Measurements from ENCODE around the gene AQP12A.

Gene AQP12A

DNA sequence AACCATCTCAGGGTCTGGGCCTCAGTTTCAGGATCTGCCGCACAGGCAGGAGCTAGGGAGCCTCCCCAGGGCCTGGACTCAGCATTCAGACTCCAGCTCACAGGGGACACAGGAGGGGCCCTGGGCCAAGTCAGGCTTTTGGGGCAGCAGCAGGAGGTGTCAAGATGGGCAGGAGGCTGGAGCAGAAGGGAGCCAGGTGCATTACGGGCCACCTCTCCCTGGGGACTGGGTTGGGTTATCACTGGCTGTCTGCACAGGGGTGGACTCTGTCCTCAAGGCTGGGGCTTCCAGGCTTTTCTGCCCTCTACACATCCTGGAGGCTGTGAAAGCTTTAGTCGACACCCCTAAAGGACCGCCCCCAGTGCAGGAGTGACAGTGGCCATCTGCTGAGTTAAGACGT, 20.0 kb downstream of the AQP12A start:
- DNase-seq: no peak

DNA sequence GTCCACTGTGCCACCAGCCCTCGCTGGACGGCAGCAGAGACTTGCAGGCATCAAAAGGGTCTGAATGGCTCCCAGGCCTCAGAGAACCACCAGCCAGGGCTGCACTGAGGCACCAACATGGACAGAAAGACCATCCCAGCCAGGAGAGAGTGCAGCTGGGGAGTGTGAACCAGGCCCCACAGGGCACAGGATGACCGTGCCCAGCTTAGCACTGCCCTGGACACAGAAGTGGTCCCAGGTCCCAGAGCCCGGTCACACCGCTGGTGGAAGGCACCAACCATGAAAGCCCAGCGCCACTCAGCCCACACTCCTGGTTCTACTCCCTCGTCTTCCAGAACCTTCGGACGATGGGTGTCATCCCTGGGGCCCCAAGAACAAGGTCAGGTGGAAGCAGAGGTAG, 20.5 kb downstream of the AQP12A start:
- no peak for DNase-seq

DNA sequence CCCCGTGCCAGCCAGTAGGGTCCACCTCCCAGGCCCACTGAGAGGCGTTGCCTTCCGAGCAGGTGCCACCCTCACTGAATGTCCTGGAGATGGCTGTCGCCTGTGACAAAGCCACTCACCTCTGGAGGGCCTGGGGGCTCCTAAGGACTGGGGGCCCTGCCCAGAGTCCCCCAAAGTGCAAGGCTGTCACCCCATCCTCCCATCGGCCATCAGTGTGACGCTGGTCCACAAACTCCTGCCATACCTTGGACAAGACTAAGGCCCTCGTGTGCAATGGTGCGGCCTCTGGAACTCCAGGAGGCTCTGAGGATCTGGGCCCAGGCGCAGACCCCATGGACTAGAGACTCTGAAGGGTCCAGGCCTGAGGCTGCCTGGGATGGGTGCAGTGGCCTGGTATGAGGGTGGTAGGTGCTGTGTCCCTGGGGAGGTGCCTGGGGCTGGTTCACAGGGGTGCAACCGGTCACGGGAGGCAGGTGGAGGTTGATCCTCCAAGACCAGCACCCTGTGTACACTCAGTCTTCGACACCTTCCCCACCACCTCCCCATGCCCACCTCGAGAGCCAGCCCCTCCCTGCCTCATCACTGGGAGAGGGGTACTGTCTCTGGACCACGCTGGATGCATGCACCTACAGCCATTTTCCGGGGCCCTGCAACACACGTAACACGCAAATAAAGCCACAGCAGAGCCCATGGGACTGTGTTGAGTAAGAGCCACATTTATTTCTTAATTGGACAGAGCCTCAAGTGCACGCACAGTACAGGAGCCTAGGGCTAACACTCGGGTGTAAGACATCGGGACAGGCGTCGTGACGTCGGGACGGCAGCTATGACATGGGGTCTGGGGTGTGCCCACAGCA, 21.6 kb downstream of the AQP12A start:
- peak; percentile 28 for DNase-seq

DNA sequence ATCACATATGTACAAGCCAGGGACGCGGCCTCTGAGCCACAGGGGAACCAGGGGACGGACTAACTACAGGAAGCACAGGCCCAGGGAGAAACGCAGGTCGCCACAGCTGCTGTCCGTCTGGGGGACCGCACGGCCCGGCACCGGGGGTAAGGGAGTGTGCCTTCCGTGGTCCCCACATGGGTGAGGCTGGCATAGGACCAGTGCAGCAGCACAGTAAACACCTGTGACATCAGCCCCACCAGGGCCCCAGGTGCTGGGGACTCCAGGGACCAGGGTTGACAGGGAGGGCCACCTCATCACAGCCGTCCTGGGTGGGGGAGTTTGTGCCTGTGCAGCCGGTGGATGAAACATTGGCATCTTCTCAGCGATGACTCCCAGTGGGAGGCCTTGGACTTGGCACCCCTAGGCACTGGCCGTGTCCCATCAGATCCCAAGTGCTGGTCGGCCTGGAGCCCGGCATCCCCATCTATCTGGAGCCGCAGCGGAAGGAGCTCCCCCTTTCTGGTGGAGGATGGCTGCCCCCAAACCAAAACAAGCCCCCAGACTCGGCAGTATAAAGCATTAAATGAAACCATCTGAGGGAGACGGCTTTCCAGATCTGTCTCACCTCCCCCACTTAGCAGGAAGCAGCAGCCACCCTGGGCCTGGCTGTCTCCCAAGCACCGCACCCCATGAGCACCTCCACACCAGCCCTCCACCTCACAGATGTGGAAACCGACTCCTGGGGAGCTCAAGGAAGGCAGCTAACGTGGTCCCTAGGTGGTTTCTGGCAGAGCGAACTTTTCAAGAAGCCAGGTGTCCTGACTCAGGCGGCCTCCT, 22.5 kb downstream of the AQP12A start:
- DNase-seq: peak; percentile 52

DNA sequence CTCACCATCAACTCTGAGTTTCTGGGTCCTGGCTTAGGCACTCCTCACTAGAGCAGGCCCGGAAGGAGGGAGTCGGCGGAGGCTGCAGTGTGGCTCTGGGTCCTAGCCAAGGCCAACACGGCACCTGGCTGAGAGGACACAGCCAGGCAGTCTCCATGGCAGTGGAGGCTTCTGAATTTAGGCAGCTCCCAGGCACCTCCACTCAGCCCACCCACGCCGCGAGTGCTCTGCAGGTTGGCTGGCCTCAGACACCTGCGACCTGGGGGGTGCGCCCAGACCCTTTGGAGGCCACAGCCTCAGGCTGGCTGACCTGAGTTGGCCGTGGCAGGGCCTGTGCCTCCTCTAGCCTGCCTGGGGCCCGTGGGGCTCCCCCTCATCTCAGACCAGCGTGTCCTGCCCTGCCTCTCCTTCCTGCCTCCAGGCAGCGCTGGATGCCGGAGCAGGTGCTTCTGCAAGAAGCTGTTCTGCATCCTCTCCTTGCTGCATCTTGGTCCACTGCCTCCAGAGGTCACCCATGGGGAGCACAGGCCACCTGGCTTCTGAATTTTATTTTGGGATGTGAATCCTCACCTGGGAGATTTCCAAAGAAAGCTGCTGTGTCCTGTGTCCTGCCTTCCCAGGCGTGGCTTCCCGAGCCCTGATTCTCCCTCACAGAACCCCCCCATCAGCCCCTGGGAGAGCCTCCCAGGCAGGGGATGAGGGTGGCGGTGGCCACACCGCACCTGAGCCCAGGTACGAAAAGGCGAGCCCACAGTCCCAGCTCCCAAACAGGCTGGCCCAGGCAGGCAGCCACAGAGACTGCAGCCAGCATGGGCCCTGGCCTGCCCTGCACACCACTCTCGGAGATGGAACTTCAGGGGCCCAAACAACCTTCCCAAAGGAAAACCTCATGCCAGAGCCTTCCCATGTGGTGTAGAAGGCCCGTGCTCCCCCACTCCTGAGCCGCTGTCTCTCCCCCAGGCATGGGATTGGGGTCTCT, 23.4 kb downstream of the AQP12A start:
- DNase-seq: peak; percentile 52

DNA sequence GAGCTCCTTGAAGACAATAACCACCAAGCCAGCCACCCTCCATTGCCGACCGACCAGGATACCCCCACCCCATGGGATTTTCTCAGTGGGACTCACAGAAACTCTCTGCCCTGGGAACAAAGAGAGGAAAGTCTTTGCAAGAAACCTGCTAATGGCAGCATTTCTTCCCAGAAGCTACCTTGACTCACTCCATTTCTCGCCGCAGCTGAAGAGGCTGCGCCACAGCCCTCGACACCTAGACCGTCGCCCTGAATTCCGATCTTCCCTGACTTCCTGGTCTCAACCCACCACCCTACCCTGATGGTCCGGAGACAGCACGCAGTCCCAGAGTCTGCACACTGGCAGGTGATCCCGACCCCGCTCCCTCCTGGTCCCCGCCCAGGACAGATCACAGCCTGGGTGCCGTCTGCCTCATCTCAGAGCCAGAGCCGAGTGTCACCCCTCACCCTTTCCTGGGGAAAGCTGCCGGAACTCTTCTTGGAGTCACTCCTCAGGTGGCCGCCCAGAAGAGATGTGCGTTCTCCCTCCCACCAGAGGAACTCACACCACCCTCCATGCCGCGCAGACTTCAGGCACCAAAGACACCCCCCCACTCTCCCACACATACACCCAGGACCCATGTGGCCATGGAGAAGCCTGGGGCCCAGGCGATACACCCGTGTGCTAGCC, 24.6 kb downstream of the AQP12A start:
- DNase-seq: no peak

DNA sequence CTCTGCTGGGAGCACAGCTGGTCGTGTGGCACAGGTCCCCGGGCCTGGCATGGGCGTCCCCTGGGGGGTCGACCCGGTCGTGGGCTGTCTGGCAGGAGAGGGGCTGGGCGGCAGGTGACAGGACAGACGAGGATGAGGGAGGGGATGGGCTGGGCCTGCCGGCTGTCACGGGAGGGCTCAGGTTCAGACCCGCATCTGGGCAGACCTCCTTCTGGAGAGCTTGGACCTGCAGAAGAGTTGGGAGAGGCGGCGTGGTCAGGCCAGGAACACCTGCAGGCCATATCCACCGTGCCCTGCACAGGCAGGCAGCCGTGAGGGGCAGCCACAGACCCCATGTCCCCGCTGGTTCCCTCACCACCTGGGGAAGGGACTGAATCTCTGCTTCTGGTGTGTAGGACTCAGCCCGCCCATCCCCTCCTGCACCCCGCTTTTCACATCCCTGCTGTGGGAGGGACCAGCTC, 25.5 kb downstream of the AQP12A start:
- DNase-seq: no peak

DNA sequence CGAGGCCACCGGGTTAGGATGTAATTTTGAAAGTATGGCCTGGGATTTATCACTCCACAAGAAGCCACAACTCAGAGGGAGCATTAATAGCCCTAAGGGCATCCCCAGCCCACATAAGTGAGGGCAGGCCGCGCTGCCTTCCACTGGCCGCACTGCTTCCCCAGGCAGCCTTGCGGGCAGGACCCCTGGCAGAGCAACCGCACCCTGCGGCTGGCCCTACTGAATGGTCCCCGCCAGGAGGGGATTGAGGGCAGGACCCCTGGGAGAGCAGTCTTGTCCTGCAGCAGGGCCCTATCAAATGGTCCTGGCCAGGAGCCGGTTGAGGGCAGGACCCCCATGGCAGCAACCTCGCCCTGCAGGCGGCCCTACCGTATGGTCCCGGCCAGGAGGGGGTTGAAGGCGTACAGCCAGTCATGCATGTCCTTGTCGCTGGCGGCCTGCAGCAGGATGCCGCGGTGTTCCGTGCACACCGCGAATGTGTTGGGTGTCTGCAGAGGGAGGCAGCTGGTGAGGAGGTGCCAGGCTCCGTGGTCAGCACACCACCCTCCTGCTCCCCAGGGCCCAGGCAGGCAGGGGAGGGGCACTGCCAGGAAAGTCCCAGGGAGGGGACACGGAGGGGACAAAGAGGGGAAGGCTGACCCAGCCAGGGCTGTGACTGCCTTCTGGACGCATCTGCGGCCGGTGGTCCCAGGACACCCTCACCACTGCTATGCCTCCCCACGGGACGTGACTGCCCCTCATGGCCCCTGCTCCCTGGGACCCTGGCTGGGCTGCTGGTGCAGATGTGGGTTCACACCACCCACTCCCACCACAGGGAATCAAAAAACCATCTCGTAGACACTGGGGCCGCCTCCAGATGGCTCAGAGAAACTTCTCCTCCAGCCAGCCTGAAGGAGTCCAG, 26.3 kb downstream of the AQP12A start:
- no peak for DNase-seq

DNA sequence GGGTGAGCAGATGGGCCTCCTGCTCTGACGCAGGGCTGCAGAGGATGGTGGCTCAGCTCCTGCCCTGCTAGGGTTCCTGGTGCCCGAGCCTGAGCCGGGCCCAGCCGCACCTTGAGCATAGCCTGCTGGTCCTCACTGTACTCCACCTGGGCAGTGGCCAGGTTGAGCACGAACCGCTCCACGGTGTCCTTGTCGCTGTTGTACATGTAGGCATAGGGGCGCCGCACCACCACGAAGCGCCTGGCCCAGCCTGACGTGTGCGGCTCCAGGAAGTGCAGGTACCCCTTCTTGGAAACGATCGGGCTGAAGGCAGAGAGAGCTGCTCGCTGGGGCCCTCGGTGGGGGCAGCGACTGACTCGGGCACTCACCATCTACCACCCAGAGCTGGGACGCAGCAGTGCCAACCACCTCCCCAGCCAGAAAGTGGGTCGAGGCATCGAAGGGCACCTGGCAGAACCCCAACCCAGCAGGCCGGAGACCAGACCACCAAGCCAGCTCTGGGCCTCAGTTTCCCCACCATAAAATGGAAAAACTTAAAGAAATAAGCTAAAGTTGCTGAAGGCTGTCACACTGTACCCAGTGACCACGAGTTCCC, 27.3 kb downstream of the AQP12A start:
- no peak for DNase-seq

DNA sequence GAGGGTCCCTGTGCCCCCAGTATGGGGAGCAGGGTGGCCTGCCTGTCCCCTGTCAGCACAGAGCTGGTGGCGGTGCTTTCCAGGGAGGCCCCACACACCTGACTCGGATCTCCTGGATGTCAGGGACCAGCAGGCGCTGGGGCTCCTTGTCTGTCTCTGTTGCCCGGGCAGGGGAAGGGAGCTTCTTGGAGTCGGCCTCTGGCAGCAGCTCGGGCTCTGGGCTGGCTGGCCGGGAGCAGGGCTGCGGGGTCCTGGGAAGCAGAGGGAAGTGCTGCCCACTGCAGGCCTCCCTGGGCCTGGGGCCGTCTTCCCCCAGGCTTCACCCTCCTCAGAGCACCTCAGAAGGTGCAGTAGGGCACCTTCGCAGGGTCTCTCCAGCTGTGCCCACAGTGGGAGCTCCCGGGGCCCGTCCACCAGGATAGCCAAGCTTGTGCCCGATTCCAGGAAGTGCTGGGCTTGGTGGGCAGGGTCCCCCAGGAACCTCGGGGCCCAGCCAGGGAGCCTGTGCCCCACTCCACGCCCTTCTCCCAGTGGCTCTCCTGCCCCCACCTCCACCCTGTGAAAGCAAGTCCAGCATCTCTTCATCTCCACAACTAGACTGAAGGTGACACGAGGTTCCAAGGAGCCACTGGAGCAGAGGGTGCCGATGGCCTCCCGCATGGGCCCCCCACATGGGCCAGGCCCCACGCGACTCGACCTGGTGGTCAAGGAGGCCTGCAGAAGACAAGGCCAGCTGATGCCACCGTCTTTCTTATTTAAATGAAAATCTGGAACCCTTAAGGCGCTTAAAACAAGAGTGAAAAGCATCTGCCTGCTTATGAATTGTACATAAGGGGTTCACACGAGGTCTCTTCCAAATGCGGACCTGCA, 28.2 kb downstream of the AQP12A start:
- DNase-seq: no peak

DNA sequence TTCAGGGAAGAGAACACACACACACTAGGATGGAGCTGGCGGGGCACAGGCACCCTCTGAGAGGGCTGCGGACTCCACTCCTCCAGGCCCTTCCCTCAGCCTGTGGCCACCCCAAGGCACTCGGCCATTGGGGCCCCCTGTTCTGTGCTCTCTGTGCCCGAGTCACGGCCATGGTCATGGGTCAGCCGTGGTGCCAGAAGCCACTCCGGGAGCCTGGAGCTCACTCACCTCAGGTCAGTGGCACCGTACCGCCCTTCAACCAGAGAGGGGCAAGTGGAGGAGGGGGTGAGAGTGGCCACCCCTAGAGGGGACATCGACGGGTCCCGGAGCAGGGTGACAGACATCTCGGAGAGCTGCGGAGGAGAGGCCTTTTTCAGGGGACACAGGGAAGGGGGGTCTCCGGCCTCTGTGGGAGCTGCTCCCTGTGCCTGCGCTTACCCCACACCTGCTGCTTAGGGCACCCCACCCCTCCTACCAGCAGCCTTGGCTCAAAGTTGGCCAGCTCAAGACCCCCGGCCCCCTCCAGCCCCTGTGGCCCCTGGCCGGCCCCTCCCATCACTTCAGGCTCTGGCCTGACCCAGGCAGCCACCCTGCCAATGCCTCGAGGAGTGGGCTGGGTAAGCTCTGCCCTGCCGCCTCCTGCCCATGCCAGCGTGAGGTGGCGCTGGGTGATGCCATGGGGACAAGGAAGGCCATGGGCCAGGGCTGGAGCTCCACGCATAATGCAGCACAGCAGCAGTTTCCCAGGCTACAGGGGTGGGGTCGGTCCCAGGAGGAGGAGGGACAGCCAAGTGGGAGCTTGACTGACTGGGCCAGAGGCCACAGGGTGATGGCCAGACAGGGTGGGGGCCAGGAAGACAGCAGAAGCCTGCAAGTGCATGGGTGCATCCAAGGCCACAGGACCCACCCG, 29.3 kb downstream of the AQP12A start:
- no peak for DNase-seq

DNA sequence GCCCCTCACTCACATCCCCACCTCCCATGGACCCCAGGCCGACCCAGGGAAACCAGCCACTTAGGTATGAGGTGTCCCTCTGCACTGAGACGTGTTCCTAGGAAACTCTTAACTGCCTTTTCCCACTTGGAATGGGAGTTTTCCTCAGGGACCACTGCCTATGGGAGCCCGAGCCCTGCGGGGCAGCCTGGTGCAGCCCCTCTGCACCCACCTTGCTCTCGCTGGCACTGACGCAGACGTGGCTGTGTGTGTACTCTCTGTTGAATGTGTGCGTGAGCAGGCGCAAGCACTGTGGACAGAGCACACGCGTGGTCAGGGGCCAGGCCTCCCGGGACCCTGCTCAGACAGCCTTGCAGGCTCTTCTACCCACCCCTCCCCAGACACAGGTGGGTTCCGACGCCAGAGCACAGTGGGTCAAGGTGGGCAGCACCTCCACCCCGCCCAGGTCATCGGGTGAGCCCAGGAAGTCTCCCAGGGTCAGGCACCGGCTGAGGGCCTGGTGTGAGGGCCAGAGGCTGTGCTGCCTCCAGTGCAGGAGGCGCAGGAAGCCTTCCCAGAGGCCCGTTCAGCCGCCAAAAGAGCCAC, 30.0 kb downstream of the AQP12A start:
- no peak for DNase-seq

DNA sequence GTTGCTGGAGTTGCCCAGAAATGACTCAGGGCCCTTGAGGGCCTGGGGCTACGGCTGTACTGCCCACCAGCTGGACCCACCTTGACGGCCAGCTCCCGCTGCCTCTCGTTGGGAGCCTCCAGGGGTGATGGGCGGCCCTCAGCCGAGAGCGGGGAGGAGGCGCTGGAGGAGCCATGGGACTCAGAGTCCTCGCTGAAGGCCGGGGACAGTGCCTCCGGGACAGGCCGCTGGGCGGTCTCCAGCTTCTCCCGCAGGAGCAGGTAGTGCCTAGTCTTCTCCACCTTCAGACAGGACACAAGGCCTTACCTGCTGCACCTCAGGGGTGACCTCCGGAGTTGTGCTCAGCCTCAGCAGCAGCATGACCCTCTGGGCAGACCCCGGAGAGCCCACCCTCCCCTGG, 30.7 kb downstream of the AQP12A start:
- DNase-seq: no peak

DNA sequence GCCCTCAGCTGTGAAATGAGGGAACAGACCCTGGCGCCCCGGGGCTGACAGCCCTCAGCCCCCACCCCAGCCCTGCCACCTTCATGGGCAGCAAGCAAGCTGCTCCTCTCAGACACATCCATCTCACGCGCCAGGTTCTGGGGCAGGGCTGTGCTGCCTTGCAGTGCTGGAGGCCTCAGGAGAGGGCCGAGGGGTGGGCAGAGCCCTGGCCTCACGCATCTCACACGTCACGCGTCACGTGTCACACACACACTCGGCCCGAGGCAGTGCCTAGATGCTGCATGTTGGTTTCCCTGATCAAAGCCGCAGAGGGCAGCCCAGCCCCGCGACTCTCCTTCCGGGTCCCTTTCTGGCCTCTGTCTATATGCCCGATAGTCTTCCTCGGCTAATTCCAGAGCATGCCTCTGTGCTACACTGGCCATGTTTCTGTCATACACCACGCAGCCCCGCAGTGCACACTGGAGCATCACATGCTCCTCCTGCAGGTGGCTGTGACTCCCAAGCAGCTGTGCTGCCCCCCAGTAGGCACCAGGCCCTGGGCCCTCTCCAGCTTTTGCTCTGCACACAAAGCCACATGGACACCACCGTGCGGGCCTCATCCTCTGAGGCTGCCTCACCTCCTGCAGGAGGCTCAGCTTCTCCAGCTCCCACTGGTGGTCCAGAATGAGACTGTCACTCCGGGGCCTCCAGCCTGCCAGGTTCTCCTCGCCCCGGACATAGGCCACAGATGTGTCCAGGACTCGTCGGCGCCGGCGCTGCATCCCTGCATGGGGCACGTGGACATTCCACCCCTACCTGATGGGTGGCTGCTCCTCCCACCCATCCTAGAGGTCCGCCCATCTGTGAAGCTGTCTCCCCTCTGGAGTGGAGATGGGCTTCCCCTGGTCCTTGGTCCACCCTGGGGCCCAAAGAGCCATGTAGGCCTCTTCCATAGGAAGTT, 31.4 kb downstream of the AQP12A start:
- no peak for DNase-seq

DNA sequence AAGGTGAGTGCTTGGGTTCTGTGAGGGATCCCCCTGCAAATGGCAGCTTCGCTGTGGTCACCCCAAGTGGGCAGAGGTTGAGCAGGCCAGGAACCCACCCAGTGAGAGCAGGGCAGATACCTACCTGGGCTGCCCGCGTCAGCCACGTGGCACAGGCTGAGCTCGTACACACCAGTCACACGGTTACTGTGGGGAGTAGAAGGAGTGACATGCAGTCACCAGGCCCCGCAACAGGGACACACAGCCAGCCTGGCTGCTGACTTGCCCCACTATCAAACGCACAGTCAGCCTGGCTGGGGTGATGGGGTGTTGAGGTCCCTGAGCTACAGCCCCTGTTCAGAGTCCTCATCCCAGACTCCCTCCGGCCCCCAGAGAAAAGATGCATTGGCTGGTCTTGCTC, 32.2 kb downstream of the AQP12A start:
- no peak for DNase-seq

DNA sequence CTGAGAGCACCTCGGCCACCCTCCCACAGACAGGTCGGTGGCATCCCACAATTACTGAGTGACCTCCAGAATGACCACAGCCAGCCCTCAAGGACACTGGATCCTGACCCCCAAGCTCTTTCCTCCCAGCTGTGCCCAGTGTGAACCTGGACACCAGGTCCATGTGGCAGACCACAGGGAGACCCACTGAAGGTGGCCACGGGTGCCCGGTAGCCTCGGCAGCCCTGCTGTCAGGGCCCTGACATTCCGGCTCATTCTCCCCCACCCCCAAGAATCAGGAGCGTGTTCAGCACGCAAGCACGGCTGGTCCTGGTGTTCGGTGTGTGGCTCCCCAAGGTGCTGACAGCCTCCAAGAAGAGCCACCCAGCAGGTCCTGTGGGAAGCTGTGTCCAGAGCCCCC, 32.8 kb downstream of the AQP12A start:
- DNase-seq: no peak

DNA sequence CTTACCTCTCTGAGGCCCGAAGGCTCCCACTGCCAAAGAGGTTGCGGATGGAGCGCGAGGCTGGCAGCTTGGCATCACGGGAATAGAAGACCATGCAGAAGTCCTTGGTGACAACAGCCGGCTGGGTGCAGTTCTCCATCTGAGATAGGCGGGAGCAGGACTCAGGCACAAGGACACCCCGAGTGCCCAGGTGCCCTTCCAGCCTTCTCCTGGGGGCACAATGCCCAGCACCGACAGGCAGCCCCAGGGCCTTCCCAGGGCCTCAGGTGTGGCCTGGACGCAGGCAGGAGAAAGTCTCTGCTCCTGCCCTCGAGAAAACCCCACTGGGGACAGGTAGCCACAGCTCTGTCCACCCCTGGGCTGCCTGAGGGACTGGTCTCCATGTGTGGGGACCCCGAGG, 33.6 kb downstream of the AQP12A start:
- no peak for DNase-seq
